Subcutaneous adipose tissue (tissue), 4 donors: ENCODE results near the gene TPX2. TPM values are rescaled to one million over a fixed set of nuclear protein-coding genes. Genes with fewer than 3 reads are reported as not detected.

Experiments
- total RNA-seq, 4 donors: library from RNA; depleted of rRNA; stranded (reverse); fragments of >200 nt; gene quantifications; one replicate each; pipeline ENCODE4 v1.1.0, GENCODE V29; 2016
- TF ChIP-seq, protein P1 (sequence below): fragments of 450-650 bp; IDR thresholded peaks from one replicate; pipeline ENCODE4 v1.5.1; 2016; ENCODE audit warnings: low read depth, mild to moderate bottlenecking, control low read depth, antibody characterized with exemption, moderate library complexity

Gene TPX2
- total RNA-seq, 4 donors from 2014 or later, result 0.49 to 4.9 (median 2.9) TPM

DNA sequence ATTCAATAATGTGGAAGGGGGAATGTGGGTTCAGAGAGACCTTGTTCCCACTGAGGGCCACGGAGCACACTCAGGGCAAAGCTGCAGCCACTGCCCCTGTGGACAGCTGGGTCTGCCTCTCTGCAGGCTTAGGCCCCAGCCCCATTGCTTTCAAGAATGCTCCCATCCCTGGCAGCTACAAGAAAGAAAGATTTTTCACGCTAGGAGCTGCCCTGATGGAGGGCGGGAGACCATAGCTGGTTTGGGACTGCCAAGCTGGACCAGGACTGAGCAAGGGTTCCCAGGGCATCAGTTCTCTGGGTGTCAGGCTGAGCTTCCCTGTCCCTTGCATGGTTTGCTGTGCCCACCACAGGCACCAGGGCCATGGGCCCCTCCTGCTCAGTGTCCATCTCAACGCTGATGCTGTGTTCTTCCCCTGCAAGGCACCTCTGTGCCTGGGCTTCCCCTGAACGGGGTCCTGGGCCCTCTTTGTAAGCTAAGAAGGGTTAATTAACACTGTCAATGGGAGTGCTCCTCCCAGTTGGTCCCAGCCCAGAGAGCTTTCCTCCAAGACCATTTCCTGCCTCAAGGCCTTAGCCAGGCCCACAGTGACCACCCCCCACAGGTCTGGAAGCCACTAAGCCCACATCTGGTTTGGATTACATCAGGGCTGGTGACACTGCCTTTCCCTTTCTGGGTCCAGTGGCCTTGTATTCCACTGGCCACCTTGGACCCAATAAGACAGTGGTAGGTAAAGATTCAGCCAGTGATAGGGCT, 97.9 kb downstream of the TPX2 start:
- TF ChIP-seq, protein P1, sequence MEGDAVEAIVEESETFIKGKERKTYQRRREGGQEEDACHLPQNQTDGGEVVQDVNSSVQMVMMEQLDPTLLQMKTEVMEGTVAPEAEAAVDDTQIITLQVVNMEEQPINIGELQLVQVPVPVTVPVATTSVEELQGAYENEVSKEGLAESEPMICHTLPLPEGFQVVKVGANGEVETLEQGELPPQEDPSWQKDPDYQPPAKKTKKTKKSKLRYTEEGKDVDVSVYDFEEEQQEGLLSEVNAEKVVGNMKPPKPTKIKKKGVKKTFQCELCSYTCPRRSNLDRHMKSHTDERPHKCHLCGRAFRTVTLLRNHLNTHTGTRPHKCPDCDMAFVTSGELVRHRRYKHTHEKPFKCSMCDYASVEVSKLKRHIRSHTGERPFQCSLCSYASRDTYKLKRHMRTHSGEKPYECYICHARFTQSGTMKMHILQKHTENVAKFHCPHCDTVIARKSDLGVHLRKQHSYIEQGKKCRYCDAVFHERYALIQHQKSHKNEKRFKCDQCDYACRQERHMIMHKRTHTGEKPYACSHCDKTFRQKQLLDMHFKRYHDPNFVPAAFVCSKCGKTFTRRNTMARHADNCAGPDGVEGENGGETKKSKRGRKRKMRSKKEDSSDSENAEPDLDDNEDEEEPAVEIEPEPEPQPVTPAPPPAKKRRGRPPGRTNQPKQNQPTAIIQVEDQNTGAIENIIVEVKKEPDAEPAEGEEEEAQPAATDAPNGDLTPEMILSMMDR, result no peak

DNA sequence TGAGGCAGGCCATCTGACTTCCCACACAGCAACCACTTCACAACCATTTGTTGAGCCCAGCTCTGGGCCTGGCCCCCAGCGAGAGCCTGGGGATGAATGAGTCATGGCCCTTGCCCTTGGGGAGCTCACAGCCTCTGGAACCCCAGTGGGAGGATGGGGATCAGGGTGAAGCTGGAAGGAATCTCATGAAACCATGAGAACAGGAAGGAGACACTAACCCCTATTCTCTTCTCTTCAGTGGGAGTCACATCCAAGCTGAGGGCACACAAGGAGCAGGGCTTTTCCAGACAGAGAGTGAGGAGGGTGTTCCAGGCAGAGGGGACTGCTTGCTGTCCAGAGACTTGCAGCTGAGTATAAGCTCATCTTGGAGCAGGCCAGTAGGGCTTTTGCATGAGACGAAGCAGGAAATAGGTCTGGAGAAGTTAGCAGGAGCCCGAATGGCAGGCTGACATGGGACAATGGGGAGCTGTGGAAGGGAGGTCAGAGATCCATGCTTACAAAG, 98.9 kb downstream of the TPX2 start:
- TF ChIP-seq, protein P1, result no peak

DNA sequence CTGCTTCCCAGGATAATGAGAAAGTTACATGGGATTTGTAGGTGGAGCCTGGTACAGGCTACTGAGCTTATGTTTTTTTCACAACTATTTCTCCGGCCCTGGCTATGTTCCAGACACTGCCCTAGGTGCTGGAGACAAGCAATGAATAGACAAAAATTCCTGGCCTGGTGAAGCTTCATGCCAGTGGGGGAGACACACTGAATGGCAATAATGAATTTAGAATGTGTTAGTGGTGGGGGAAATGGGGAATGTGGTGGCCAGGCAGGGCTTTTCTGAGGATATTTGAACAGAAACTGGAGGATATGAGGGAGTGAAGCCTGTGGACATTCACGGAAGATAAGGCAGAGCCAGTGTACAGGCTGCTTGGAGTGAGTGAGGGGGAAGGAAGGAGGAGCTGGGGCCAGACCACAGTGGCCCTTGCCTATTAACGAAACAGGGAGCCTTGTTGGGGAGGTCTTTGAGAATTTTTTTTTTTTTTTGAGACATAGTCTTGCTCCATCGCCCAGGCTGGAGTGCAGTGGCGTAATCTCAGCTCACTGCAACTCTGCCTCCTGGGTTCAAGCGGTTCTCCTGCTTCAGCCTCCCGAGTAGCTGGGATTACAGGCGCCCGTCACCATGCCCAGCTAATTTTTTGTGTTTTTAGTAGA, 99.7 kb downstream of the TPX2 start:
- TF ChIP-seq, protein P1, result no peak

DNA sequence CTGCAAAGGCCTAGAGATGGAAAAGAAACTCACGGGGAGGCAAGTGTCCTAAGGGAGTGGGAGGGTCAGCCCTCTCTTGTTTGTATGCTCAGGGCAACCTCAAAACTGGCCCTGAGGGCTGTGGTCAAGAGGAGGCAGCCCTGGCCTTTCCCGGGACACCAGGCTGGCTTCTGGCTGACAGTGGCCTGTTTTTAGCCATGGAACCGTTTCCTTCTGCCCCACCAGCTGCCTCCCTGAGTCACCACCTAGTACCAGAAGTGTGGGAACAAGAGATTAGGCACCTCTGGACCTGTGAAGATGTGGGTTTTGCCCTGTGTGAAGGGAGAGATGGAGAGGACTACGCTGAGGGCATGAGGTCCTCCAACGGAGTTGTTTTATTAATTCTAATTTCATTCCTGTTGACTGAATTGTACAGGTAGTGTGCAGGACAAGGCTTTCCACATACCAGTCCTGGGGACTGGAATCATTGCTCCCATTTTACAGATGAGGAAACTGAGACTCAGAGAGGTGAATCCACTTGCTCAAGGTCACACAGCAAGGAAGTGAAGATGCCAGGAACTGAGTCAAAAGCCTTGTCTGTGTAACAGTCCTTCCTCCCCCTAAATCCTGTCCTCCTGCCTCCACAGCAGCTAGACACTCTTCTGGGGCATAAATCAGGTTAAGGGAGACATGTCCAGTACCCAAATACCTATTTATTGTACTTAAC, 100.8 kb downstream of the TPX2 start:
- TF ChIP-seq, protein P1, result no peak

DNA sequence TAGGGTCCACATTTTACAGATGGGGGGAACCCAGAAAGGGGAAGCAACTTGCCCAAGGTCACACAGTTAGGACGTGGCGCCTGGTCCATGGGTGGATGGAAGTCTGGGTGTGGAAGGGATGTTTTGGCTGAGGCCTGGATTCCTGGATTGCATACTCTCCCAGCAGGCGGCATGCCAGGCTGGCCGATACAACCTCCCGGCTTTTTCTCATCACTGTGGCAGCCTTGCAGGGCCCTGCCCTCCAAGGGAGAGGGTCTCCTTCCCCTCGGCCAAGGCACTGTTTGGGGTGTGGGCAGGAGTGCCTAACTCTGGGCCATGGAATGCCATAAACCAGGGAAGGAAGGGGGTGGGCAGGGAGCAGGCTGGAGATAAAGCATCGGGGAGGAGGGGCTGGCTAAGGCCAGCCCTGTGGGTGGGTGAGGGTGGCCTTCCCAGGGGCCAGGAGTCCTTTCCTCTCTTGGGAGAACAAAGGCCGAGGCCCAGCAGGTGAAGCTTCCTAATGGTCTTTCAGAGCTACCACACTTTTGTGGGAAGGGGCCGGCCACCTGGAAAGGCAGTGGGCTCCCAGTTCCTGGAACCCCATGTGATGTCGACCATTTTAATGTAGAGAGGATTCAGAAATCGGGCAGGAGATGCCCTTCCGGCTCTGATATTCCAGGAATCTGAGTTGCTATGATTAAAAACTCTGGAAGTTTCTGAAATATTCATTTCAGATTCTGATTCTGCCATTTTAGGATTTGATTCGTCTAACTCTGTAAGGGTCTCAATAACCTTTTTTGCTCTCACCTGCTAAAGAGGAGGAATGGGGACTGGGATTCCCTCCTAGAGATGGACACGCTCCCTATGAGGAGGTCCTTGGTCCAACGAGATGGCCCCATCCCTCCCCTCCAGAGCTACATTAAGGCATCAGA, 102.1 kb downstream of the TPX2 start:
- TF ChIP-seq, protein P1, result no peak

DNA sequence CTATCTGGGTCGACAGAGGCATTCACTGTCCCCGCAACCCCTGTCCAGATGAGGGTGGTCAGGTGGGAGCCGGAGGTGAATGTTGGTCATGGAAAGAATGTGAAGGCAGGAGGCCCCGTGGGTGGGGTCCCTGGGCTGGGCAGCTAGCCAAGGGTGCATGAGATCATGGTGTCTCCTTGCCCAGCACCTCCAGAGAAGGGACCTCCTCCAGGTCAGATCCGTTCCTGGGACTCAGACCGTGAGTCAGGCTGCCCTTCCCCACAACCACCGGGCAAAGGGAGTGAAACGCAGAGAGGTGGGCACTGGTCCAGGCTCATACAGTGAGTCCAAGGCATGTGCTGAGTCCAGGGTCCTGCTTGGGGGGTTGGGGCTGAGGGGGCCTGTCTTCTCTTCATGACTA, 102.8 kb downstream of the TPX2 start:
- TF ChIP-seq, protein P1, result no peak
